Eye (tissue), 1 donor: ENCODE measurements around the gene HTR2B.
"Not testable (repeated sequence)": the region's sequence is repeated elsewhere in the genome, so short reads cannot be mapped to it uniquely, and the experiment has no call there.

Experiments used
- DNase-seq: peaks from one replicate; pipeline ENCODE4 v3.0.0-alpha.2; 2015

HTR2B gene

DNA sequence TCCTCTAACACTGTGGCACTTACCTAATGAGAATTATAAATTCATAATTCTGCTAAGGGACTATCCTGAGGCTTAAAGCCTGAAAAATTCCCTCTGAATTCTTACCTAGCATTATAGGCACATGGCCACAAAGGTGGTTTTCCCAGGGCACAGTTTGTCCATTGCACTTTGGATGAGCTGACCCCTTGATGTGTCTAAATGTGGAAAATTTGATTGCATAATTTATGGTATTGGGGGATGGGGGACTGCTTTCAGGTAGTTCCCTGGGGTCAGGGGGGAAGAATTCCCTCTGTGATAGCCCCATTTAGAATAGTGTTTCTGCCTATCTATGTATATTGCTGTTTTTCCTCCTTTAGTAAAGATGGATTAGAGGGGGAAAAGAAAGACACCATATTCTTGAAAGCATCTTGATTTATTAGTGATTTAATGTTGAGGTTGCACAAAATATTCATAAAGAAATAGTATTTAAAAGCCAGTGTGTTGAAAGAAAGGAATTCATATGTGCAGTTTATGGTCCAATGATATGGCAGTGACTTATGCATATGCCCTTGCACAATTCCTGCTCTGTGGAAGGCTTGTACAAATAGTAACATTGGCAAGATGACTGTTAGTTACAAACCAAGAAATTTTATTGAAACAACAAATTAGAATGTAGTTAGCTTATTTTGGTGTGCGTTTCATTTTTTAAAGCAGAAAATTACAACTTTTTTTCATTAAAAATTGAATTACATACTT is 8.7 kb upstream of the HTR2B start:
- DNase-seq: no peak

DNA sequence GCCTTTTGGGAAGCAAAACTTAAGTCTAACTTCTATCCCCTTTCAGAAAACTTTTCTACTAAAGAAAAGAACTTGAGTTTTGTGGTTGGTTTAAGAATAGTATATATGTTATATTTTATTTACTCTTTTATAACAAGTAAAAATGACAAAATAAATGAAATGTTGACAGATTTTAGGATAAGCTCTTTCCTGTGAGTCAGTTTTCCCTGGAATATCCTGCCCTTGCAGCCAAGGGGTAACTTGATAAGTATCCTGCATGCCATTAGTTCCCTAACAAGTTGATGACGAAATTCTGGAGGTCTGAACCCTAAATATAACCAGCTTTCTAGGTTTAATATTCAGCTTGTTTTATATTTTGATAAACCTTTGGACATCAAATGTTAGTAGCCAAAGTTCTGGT is 7.3 kb upstream of the HTR2B start:
- no peak for DNase-seq

DNA sequence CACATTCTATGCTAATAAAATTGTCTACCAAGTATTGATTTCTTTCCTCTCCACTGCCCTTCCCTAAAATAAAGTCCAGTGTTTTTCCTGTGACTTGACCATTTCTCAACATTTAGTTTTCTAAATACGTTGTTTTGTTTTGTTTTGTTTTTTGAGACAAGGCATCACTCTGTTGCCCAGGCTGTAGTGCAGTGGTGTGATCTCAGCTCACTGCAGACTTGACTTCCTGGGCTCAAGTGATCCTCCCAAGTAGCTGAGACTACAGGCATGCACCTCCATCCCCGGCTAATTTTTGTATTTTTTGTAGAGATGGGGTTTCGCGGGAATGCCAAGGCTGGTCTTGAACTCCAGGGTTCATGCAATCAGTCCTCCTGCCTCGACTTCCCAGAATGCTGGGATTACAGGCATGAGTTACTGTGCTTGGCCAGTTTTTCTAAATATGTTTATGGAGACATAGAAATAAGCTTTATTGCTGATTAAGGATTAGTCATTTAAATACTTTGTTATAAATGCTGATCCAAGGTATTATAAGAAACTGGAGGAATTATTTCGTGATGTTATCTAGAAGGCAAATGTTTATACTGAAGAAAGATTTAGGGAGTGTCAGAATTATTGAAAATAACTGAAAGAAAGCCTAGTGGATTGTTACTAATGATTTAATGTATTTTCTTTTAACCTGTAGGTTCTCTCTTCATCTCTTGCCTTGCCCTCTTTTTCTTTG is 5.7 kb upstream of the HTR2B start:
- no peak for DNase-seq

DNA sequence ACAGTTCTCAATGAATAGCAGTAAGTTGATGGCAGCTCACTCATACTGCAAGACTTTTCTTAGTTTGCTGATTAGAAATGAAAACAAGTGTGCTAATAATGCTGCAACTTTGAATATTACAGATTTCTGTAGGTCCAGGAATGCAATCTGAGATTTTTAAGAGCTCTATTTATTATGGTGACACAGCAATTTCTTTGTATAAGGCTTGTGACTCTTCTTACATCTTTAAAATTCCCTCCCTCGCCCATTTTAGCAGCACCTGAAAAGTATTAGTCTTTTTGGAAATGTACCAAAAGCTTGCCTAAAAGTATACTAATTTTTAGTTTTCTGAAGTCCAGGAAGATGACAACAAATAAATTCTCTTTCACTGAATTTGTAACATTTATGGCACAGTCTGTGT is 4.4 kb upstream of the HTR2B start:
- no peak for DNase-seq

DNA sequence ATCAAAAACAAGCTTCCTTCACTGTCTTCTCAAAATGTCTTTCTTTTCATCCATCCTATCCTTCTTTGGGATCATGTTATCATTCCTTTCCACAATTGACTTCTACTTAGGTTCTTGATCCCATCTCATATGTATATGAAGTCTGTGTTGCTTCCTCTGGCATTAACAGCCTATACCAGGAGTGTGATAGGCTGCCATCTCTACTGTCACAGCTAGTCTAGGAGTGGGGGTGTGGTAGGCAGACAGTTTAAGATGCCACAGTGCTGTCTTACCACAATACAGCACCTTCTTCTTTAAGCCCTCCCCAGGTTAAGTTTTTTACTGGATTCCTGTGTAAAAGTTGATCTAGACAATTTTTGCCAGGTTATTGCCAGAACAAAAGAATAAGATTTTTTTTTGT is 3.7 kb upstream of the HTR2B start:
- no peak for DNase-seq

DNA sequence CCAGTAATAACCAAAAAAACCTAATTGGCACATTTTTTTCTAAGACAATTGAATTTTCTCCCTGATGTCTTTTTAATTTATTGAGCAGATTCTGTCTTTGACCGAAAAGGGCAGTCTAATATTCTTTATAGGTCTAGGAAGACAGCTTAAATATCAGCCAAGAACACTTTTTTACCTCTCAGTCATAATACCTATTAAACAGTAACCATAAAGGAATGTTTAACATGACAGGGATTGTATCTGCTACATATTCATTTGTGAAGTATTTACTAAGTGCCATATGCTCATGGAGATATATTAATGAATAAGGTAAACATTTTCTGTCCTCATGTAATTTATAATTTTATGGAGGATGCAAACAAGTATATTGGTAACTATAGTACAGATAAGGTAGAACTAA is 3.1 kb upstream of the HTR2B start:
- DNase-seq: no peak

DNA sequence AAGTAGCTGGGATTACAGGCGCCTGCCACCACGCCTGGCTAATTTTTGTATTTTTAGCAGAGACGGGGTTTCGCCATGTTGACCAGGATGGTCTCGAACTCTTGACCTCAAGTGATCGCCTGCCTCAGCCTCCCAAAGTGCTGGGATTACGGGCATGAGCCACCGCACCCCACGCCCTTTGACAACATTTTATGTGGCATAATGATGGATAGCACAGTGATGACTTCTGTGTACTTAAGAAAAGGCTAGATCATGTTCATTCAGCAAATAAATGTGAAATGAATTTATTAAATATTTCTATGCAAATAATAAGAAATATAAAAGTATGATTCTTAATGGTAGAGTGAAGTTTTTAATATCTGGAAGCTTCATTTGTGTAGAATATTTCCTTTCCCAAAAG is 2.6 kb upstream of the HTR2B start:
- no peak for DNase-seq

DNA sequence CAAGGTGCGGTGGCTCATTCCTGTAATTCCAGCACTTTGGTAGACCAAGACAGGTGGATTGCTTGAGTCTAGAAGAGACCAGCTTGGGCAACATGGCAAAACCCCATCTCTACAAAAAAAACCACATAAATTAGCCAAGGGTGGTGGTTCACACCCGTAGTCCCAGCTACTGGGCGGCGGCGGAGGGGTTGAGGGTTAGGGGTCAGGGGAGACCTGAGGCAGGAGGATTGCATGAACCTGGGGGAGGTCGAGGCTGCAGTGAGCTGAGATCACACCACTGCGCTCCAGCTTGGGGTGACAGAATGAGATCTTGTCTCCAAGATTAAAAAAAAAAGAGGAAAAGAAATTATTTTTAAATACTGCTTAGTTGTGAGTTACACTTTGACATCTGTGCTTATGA is 1.3 kb upstream of the HTR2B start:
- DNase-seq: no peak

DNA sequence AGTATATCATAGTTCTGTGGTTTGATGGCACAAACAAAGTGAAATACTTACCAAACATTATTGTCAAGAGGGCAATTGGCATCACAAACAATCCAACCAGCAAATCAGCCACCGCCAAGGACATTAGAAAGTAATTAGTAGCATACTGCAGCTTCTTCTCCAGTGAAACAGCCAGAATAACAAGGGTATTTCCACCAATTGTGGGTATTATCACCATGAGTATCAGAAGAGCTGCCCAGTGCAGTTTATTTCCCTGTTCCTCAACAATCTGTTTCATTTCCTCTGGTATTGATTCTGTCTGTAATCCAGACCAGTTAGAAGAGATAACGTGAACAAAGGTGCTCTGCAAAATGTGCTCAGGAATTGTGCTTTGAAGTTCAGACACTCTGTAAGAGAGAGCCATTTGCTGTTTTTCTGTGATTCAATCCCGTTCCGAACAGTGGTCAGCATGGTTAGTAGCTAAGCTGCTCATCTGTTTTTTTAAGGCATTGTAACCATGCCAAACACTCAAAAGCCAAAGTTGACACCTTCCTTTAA is 1.4 kb downstream of the HTR2B start:
- DNase-seq: peak; percentile 13

DNA sequence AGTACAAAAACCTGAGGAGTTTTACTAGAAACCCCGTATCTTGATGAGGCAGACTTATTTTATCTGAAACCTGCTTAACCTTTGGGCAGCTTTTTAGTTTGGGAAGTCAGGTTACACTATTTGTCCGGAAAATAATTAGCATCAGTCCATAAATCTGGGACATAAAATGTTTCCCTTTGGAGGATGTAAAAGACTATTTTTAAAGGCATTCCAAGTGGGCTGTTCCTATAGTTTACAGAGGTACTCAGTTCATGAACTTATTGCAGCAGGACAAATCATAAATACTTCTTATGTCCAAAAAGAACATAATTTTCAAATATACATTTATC is 6.3 kb downstream of the HTR2B start:
- DNase-seq: no peak

DNA sequence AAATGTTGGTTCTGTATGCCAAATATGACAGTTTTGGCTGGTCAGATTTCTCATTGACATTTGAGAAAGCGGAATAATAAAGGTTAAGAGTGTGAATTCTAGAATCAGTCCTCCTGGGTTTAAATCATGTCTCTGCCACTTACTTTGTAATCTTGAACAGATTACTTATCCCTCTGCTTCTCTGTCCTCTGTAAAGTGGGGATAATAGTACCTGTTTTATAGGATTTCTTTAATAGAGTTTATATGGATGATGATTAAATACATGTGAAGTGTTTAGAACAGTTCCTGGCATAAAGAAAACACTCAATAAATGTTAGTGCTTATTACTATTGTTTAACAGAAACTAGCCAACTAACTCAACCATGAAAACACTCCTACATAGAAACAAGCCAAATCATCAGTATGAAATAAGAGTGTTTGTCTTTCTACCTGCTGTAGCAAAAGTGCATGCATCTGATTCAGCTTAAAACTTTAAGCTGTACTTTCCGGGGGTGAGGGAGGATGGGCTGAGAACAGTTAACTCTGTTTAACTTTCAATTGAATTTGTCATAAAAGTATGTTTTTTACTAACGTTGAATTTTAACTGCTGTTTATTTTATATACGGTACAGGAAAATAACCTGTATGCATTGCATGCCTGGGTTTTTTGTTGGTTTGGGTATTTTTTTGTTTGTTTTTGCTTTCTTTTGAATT is 6.8 kb downstream of the HTR2B start:
- no peak for DNase-seq

DNA sequence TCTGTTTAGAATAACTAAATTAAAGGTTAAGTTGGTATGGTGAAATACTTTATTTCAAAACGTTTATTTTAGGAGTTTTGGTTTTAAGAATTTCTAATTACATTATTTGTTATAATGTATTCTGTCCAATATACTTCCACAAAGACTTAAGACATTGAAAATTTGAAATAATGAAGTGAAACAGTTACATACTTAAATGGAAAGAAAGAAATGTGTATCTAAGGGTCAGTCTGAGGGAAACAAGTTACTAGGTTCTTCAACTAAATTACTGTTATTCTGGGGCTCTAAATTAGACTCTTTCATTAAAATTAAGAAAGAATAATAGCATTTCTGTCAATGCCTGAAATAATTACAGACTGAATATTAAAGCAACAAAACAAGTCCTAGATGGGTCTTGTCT is 7.7 kb downstream of the HTR2B start:
- no peak for DNase-seq

DNA sequence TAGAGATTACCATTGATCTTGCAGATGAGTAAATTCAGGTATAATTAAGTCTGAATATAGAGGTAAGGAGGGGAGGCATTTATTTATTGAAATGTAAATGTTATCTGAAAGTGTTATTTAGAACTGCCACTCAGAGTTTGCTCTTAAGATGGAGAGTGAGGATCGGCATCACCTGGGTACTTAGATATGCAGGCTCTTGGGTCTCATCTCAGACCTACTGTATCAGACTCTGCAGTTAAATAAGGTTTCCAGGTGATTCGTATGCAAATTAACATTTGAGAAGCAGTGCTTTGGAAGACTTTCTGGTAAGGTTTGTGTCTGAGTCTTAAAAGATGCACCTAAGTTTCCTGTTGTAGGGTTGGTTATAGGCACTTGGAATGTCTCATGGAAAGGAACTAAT is 9.2 kb downstream of the HTR2B start:
- DNase-seq: no peak

DNA sequence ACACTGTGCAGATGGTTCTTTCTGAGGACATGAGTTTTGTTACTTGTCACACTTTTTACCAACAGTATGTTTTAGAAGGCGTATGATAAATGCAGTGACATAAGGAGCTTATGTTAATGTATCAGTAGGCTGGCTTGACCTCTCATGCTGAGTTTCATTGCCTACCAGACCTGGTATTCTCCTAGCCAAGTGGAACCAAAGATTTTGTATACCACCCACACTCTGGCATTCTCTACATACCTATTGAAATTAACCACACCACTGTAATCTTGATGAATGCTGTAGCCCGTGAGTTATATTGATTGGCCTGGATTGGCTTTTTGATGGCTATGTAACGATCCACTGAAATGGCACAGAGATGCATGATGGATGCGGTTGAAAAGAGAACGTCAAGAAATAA is 11.4 kb downstream of the HTR2B start:
- no peak for DNase-seq

DNA sequence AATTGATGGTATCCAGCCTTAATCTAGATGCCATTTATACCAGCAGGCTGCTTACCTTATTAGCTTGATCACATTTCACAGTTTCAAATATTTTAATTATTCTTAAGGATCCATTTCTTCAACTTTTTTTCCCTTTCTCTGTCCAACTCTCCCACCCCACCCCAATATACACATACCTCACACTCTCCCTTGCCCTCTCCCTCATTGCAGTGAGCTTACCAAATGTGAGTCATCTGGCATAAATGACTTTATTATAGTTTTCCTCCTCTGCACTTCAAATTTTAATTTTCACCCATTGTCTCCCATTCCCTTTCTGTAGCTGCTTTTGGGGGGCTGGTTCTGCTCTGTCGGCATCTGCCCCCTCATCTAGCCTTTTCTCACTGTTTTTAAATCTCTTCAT is 12.9 kb downstream of the HTR2B start:
- DNase-seq: no peak

DNA sequence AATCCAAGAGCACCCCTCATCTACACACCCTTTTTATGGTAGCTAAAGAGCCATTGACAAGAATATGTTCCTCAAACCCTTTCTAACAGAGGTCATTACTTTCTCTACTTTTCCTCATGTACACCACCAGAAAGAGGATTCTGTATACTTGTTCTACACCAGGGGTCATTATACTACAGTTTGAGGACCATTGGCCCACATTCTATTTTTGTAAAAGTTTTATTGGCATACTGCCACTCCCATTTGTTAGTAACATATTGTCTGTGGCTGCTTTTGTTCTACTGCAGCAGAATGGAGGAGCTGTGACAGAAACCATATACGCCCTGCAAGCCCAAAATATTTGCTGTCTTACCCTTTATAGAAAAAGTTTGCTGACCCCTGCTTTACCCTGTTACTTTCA is 14.3 kb downstream of the HTR2B start:
- peak; percentile 24 for DNase-seq

DNA sequence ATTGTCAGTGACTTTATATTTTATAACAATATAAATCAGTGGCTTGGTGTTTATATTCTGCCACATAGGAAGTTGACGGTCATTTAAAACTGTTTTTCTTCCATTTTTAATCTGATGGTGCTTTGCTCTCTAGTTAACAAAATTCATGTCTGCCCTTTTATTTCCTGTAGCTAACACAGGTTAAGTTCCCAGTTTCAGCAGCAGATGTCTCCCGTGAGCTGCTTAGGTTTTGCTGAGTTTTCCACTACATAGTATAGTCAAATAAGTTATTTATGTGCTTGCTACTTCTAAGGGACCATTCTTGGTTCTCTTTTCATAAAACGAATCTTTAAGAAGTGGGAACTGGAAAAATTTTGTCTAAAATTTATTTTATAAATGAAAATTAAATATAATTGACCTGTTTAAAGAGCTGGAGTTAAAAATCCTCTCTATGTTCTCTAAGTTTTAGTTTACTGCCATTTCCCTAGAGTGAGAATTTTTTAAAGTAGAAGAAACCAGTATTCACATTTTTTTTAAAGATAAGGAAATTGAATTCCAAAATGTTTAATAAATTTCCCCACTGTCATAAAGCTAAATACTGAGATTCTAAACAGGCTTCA is 20.6 kb downstream of the HTR2B start:
- DNase-seq: peak; percentile 84

DNA sequence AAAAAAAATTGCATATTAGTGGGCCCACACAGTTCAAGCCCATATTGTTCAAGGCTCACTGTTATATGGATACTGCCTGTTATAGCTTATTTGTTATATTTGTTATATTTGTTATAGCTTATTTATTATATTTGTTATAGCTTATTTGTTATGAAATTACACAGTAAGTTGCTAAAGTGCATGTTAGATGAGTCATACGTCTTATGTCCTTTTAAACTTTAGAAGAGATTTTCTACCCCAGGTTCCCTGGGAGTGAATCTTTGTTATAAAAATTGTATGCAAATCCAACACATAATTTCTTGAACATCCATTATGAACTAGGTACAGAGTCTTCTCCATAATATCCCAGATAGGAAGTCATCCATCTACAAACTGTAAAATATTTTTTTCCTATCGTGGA is 22.1 kb downstream of the HTR2B start:
- DNase-seq: no peak

DNA sequence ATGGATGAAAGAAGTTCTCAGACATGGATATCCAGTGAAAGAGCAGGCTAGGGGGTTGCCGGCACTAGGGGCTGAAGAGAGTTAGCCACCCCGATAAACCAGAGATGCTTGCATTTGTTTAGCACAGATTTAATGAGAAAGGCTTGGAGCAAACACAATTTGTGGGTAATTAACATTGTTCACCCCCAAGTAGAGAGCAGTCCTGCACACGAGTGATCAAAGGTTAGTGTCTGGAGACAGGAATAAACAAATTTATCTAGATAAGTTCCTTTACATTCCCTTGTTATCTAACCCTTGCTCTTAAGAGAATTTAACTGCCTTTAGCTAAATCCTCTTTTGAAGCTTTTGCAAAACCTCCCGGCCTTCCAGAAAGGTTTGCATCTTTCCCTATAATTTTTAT is 23.9 kb downstream of the HTR2B start:
- no peak for DNase-seq

DNA sequence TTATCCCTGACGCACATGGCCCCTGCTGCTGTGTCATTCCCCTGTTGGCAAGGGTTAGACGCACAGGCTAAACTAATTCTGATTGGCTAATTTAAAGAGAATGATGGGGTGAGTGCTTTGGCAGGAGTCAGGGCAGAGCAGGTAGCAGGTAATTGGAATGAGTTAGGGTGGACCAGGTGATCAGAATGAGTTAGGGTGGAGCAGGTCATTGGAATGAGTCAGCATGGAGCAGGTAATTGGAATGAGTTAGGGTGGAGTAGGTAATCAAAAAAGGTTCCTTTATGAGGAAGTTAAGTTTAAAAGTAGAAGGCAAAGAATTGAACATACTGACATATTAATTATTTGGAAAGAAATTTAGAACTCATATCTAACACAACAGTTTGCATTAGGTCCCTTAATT is 24.5 kb downstream of the HTR2B start:
- DNase-seq: not testable (repeated sequence)

DNA sequence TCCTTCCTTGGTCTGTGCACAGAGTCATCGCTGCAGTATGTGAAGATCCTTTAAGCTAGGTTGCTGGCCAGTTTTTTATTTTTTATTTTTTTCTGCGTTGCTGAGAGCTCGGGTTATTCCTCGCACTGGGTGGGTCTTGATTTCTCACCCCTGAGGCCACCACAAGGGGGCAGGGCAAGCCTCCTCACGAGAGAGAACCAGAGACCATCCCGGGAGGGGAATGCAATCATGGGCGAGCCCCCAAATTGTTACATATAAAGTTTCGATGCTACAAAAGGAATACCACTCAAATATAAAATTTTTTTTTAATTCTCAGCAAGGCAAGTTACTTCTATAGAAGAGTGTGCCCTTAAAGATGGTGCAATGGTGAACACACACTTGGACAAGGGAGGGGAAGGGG is 24.9 kb downstream of the HTR2B start:
- peak; percentile 14 for DNase-seq

DNA sequence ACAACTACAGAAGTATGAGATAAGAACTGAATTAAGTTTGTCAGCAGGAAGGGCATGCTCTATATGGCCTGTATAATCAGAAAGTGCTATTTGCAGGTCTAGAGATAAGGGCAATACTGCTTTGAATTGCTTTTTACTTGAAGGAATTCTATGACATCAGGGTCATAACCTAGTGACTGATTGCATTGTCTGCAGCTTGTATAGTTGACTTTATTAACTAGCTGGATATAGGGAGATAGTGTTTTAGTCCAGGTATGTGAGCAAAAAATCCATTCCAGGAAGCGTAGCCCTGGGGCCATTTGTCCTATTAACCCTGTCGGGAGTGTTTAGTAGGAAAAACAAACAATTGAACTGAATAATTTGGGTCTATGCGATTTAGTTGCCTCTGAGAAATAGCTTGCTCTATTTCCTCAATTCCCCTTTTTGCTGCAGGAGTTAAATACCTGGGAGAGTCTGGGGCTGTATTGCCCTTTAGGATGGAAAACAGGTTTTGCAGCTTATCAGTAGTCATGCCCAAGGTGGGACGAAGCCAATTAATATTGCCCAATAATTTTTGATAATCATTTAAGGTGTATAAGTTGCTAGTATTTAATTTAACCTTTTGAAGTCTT is 30.0 kb downstream of the HTR2B start:
- DNase-seq: peak; percentile 8

DNA sequence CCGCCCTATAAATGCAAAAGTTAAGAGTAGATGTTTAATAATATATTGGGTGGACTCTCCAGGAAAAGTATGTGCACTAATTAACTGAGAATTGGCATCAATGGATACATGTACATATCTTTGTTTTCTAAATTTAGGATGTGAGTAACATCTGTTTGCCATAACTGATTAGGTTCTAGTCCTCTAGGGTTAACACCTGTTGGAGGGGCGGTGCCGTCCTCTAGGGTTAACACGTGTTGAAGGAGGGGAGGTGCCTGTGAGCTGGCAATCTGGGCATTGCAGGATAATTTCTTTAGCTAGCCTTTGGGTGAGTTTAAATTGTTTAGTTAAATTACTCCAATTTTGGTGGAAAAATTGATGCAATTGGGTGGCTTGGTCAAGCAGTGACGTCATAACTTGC is 30.9 kb downstream of the HTR2B start:
- no peak for DNase-seq
